Activated CD8-positive, alpha-beta memory T cell treated with anti-CD3 and anti-CD28 coated beads for 1 hour (primary cell): ENCODE data around the gene INIP.
"Not testable (repeated sequence)": the region's sequence is repeated elsewhere in the genome, so short reads cannot be mapped to it uniquely, and the experiment has no call there.

ENCODE experiments used
- DNase-seq, 2 donors: peaks; one replicate each; pipeline ENCODE4 v3.0.0-alpha.2; 2020; ENCODE audit warnings: low read depth in 1 of 2; ENCODE audit errors: extremely low read depth in 1 of 2

The INIP gene

GRCh38 chr9:112677040-112677439 is 40.9 kb downstream of the INIP start:
- no peak for DNase-seq

- not testable (repeated sequence) for DNase-seq
Observed at GRCh38 chr9:112673221-112673620, 44.7 kb downstream of the INIP start.

GRCh38 chr9:112670991-112671625 is 46.8 kb downstream of the INIP start:
- no peak for DNase-seq

- no peak for DNase-seq
Observed at GRCh38 chr9:112669326-112669725, 48.6 kb downstream of the INIP start.

GRCh38 chr9:112665347-112665746 is 52.6 kb downstream of the INIP start:
- DNase-seq: no peak

- DNase-seq: no peak
Observed at GRCh38 chr9:112664531-112664930, 53.4 kb downstream of the INIP start.

- DNase-seq: no peak
Observed at GRCh38 chr9:112663681-112664080, 54.2 kb downstream of the INIP start.

GRCh38 chr9:112659906-112660305 is 58.0 kb downstream of the INIP start:
- no peak for DNase-seq

- DNase-seq: no peak
Observed at GRCh38 chr9:112655668-112656067, 62.2 kb downstream of the INIP start.

- no peak for DNase-seq
Observed at GRCh38 chr9:112654282-112654681, 63.6 kb downstream of the INIP start.

- no peak for DNase-seq
Observed at GRCh38 chr9:112648624-112649023, 69.3 kb downstream of the INIP start.

- DNase-seq: no peak
Observed at GRCh38 chr9:112647596-112647995, 70.3 kb downstream of the INIP start.

GRCh38 chr9:112642126-112642525 is 75.8 kb downstream of the INIP start:
- no peak for DNase-seq

GRCh38 chr9:112640311-112640710 is 77.6 kb downstream of the INIP start:
- no peak for DNase-seq
